RPMI8226 (cell line): ENCODE results near the gene LAMA4.
"Not testable (repeated sequence)": the region's sequence is repeated elsewhere in the genome, so short reads cannot be mapped to it uniquely, and the experiment has no call there.

Experiments used
- DNase-seq: peaks from one replicate; pipeline ENCODE4 v3.0.0-alpha.2; 2015

The LAMA4 gene

GRCh38 chr6:112206110-112206458, 48.3 kb downstream of the LAMA4 start:
- no peak for DNase-seq

- no peak for DNase-seq
Observed at GRCh38 chr6:112205427-112206109, 48.8 kb downstream of the LAMA4 start.

- no peak for DNase-seq
Observed at GRCh38 chr6:112204350-112204706, 50.0 kb downstream of the LAMA4 start.

GRCh38 chr6:112203577-112204349, 50.6 kb downstream of the LAMA4 start:
- peak; percentile 3 for DNase-seq

- peak; percentile 5 for DNase-seq
Observed at GRCh38 chr6:112202639-112203341, 51.6 kb downstream of the LAMA4 start.

- DNase-seq, result not testable (repeated sequence)
Observed at GRCh38 chr6:112200185-112200914, 54.0 kb downstream of the LAMA4 start.

- no peak for DNase-seq
Observed at GRCh38 chr6:112199001-112199403, 55.4 kb downstream of the LAMA4 start.

GRCh38 chr6:112198582-112198981, 55.8 kb downstream of the LAMA4 start:
- DNase-seq, result no peak

- no peak for DNase-seq
Observed at GRCh38 chr6:112197636-112198035, 56.7 kb downstream of the LAMA4 start.

GRCh38 chr6:112196306-112196705, 58.1 kb downstream of the LAMA4 start:
- no peak for DNase-seq

GRCh38 chr6:112195166-112195565, 59.2 kb downstream of the LAMA4 start:
- DNase-seq, result no peak

- DNase-seq, result no peak
Observed at GRCh38 chr6:112194511-112194910, 59.9 kb downstream of the LAMA4 start.

- no peak for DNase-seq
Observed at GRCh38 chr6:112193535-112194051, 60.8 kb downstream of the LAMA4 start.

GRCh38 chr6:112193117-112193516, 61.2 kb downstream of the LAMA4 start:
- no peak for DNase-seq

GRCh38 chr6:112191509-112192020, 62.8 kb downstream of the LAMA4 start:
- no peak for DNase-seq

- DNase-seq, result no peak
Observed at GRCh38 chr6:112190164-112190563, 64.2 kb downstream of the LAMA4 start.

GRCh38 chr6:112189494-112189893, 64.9 kb downstream of the LAMA4 start:
- DNase-seq, result no peak

GRCh38 chr6:112188906-112189305, 65.5 kb downstream of the LAMA4 start:
- no peak for DNase-seq

GRCh38 chr6:112187736-112188135, 66.6 kb downstream of the LAMA4 start:
- no peak for DNase-seq

GRCh38 chr6:112184951-112185350, 69.4 kb downstream of the LAMA4 start:
- DNase-seq, result no peak

- DNase-seq, result no peak
Observed at GRCh38 chr6:112183271-112183671, 71.1 kb downstream of the LAMA4 start.

- no peak for DNase-seq
Observed at GRCh38 chr6:112181130-112181529, 73.2 kb downstream of the LAMA4 start.
